HUES64 (cell line): Measurements from ENCODE around the gene CYB561D2.

Experiments
- H3K27ac ChIP-seq: 2 replicates; pipeline ENCODE4 v1.7.0; 2013; ENCODE audit warnings: low read depth, low read length, inconsistent platforms
- H3K27me3 ChIP-seq: 2 replicates; pipeline ENCODE4 v1.6.1; 2013; ENCODE audit warnings: mild to moderate bottlenecking, low read length; ENCODE audit not compliant: insufficient read depth
- H3K36me3 ChIP-seq: 2 replicates; pipeline ENCODE4 v1.6.1; 2013; ENCODE audit warnings: mild to moderate bottlenecking, low read length; ENCODE audit not compliant: insufficient read depth
- H3K4me1 ChIP-seq: 2 replicates; pipeline ENCODE4 v1.6.1; 2013; ENCODE audit warnings: mild to moderate bottlenecking, low read length, moderate library complexity; ENCODE audit not compliant: insufficient read depth
- H3K4me3 ChIP-seq: 2 replicates; pipeline ENCODE4 v1.5.1; 2013; ENCODE audit warnings: mild to moderate bottlenecking, low read length, moderate library complexity
- H3K9ac ChIP-seq: 2 replicates; pipeline ENCODE4 v1.6.1; 2013; ENCODE audit warnings: mild to moderate bottlenecking, low read depth, low read length
- H3K9me3 ChIP-seq: 2 replicates; pipeline ENCODE4 v1.6.1; 2013; ENCODE audit warnings: low read depth, low read length; ENCODE audit not compliant: insufficient read depth
- WGBS: fragments of 150-250, 120-280 bp; methylation state at CpG from one replicate; pipeline ENCODE4 v1.1.7; 2013; ENCODE audit warnings: missing lambda C conversion rate; 5-methylcytosine and 5-hydroxymethylcytosine counted together

Gene CYB561D2

DNA sequence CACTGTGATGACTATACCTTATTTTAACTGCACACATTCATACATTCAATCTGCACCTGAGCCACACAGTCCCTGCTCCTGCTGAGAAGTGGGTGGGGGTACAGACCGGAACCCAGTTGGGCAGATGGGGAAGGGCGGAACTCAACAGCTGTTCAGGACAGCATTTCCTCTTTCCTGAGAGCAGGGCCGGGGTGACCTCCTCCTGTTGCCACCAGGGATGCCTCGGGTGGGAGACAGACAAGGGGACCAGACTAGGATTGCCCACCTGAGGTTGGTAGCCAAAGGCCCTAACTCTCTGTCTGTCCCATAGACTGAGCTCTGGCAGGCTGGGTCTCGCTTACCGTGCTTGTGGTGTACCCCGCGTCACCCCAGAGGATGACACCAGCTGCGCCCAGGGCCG, 32.0 kb upstream of the CYB561D2 start:
- 96% methylated on average over 10 of the region's 10 CpGs for WGBS
- no peaks in the 10 kb centered on the region for H3K27me3 ChIP-seq
- H3K36me3 ChIP-seq = peaks cover 40% of the 10 kb centered on the region
- no peaks in the 10 kb centered on the region for H3K9me3 ChIP-seq
- no peak overlapping the region for H3K27ac ChIP-seq
- no peak overlapping the region for H3K9ac ChIP-seq
- H3K4me3 ChIP-seq = no peak overlapping the region
- peaks cover 18% of the 10 kb centered on the region for H3K4me1 ChIP-seq

DNA sequence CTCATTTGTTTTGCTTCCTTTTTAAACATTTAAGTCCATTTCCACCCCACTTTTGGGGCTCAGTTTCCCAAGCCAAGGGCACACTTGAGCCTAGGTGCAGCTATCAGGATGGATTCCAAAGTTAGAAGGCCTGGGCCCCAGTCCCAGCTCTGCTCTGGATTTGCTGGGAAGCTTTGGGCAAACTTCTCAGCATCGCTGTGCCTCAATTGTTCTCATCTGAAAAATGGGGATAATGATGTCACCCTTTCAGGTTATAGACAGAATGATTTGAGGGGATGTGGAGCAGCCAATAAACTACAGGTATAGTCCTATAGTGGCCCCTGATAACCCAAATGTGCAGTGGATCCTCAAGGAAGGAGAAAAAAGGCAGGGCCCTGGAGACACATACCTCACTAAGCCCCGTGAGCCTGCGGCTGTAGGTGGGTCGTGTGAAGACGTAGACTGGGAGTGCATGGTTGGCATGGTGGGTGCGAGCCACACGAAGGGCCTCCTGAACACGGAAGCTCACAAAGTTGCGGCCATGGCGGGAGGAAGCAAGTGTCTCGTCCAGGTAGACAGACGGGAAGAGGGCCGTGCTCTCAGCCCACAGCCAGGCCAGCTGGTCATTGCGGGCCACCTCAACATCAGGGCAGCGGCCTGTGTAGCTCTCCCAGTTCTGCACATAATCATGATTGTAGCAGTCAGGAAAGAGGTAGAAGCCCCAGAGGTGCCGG, 31.3 kb upstream of the CYB561D2 start:
- no peaks in the 10 kb centered on the region for H3K27me3 ChIP-seq
- peaks cover 40% of the 10 kb centered on the region for H3K36me3 ChIP-seq
- no peak overlapping the region for H3K4me3 ChIP-seq
- H3K9me3 ChIP-seq = no peaks in the 10 kb centered on the region
- no peak overlapping the region for H3K27ac ChIP-seq
- 94% methylated on average over 16 of the region's 16 CpGs for WGBS
- peaks cover 18% of the 10 kb centered on the region for H3K4me1 ChIP-seq
- no peak overlapping the region for H3K9ac ChIP-seq

DNA sequence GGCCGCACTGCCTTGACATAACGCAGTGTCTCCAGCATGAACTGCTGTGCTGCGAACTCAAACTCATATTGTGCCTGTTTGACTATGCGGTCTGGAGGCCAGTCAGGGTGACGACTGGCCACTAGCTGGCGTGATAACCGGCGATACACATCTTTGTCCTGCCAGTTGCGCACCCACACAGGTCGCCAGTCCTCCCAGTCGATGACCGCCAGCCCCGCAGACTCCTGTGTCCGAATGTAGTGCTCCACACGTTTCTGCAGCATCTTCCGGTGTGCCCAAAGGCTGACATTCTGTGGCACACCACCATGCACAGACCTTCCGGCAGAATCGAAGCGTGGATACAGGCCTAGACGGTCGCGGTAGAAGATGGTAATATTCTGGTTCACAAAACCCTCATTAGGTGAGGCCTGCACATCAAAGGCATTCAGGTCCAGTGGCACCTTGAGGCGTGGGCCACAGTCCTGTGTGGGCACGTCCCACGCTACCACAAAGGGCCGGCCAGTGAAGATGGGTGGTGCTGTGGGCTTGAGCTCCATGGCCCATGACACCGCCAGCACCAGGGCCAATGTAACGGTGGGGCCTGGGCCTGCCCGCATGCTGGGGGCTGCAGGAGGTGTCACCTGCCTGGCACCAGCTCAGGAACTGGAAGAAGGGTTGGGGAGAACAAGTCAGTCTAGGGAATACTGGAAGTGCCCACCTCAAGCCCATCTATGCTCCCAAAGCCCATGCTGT, 30.6 kb upstream of the CYB561D2 start:
- Histone ChIP-seq H3K9ac (peak overlapping the region; percentile 95), H3K27ac (no peak overlapping the region; the same call in 1 of the 2 replicates), H3K27me3 (no peaks in the 10 kb centered on the region), H3K9me3 (no peaks in the 10 kb centered on the region), H3K4me3 (peak overlapping the region; percentile 92), H3K36me3 (peaks cover 44% of the 10 kb centered on the region), H3K4me1 (peaks cover 18% of the 10 kb centered on the region)
- WGBS = 93% methylated on average over 29 of the region's 29 CpGs

DNA sequence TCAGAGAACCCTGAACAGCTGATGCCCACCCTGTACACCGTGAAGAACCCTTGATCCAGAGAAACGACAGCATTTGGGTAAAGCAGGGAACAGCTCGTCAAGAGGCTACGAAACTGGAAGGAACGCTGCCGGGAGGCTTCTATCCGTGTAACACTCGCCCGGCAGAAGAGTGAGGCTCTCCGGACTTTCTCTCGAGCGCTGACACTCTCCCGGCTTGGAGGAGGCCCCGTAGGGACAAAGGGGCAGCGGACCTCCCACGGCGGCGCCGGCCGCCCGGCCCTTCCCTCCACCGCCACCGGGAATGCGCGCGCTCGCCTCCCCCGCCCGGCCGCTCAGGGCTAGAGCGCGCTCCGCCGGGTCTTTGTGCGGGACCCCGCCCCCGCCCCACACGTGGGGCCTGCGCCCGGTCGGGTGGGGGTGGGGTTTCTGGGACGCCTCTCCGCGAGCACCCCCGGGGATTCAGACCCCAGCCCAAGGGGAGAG, 29.8 kb upstream of the CYB561D2 start:
- H3K9me3 ChIP-seq = no peaks in the 10 kb centered on the region
- H3K4me1 ChIP-seq = peaks cover 18% of the 10 kb centered on the region
- peaks cover 52% of the 10 kb centered on the region for H3K36me3 ChIP-seq
- H3K9ac ChIP-seq = peak overlapping the region; percentile 95
- H3K4me3 ChIP-seq = peak overlapping the region; percentile 92
- H3K27ac ChIP-seq = peak overlapping the region; percentile 99
- no peaks in the 10 kb centered on the region for H3K27me3 ChIP-seq
- under 1% methylated on average over 45 of the region's 45 CpGs for WGBS

DNA sequence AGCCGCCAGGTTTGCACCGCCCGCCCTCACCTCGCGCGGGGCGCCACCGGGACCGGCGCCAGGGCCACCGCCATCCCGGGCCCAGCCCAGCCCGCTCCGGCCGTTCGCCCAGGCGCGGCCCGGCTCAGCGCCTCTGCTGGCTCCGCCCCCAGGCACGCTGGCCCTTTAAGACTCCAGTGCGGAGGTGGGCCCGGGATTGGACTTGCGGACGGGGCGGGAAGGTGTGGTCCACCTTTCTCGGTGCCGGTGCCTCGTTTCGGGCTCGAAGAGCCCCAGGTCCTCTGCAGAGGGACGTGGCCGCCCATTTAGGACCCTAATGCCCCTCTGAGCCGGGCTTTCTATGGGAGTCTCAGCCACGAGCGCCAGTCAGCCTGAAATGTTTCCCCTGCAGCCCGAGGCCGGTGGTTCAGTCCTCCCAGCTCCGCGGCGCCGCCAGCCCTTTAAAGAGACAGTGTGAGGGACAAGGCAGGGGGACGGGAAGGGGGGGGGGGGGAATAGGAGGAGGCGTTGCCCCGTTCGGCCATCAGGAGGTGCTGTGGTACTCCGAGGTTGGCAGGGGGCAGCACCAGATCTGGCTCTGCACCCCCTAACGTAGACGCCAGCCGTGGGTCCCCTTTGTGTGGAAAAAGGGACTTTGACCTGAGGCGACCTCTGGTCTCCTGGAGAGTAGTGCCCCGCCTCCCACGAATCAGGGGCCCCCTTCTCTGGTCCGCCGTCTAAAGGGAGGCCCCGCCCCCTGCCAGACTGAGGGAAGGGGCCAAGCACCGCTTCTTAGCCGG, 29.1 kb upstream of the CYB561D2 start:
- peaks cover 52% of the 10 kb centered on the region for H3K36me3 ChIP-seq

DNA sequence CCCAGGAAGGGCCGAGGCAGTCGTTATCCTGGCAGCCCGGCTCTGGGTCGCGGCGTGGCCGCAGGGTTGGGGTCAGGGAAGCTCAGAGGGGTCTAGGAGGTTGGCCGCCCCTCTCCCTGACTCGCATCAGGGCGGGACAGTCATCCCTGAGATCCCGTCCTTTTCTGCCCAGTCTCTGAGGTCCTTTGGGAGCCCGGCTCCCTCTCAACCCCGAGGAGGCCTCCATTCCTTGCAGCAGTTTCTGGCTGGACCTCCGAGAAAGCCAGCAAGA, 28.6 kb upstream of the CYB561D2 start:
- Histone ChIP-seq H3K4me3 (peak overlapping the region; percentile 92), H3K27me3 (no peaks in the 10 kb centered on the region), H3K36me3 (peaks cover 47% of the 10 kb centered on the region), H3K4me1 (peaks cover 14% of the 10 kb centered on the region), H3K27ac (peak overlapping the region; percentile 64), H3K9ac (peak overlapping the region; percentile 77), H3K9me3 (no peaks in the 10 kb centered on the region)
- WGBS = 2% methylated on average over 14 of the region's 14 CpGs

More for the DNA sequence above, 29.1 kb upstream of the CYB561D2 start:
- Histone ChIP-seq H3K4me3 (peak overlapping the region; percentile 92), H3K27me3 (no peaks in the 10 kb centered on the region), H3K9me3 (no peaks in the 10 kb centered on the region), H3K9ac (peak overlapping the region; percentile 95), H3K4me1 (peaks cover 17% of the 10 kb centered on the region), H3K27ac (peak overlapping the region; percentile 99)
- under 1% methylated on average over 58 of the region's 59 CpGs for WGBS

DNA sequence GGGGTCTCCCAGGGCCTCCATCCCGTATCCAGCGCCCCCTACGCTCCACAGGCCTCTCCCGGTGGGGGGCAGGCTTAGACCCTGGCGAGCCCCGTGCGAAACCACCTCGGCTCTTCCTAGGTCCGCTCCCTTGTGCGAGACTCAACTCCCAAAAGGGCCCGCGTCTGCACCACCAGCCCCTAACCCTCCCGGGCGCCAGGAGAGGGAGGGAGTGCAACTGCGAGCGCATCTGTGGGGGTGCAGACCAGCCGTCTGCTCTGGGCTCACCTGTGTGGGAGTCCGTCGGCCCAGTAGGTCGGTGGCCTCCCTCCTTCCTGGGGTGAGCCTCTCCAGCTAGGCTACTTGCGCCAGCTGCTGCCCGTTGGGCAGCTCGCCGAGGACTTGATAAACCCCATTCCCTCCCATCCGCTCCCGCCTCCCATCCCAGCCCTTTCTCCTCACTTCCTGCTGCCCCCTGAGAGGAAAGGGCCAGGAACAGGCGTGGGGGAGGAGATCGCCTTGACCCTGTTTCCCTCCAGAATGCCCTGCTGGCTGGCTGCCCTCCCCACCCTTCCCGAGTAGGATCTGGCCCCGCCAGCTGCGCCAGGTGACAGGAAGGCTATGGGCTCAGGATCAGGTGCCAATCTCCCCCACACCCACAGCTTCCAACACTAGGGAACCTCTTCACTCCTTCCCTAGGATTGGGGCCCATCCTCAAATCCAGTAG, 28.1 kb upstream of the CYB561D2 start, which contains the start of gene HYAL2:
Gene HYAL2, minus strand, starts transcription at position 360 of the 706 bp plus-strand sequence. CDS start 2,256 bp downstream, outside the sequence.
- Histone ChIP-seq H3K9ac (peak within 1 kb of the TSS; percentile 95), H3K36me3 (peaks cover 43% of the 10 kb centered on the region), H3K27ac (peak within 1 kb of the TSS; percentile 99), H3K4me1 (peaks cover 14% of the 10 kb centered on the region), H3K4me3 (peak within 1 kb of the TSS; percentile 92), H3K27me3 (no peaks in the 10 kb centered on the region), H3K9me3 (no peaks in the 10 kb centered on the region)
- 8% methylated on average over 31 of the region's 31 CpGs for WGBS

DNA sequence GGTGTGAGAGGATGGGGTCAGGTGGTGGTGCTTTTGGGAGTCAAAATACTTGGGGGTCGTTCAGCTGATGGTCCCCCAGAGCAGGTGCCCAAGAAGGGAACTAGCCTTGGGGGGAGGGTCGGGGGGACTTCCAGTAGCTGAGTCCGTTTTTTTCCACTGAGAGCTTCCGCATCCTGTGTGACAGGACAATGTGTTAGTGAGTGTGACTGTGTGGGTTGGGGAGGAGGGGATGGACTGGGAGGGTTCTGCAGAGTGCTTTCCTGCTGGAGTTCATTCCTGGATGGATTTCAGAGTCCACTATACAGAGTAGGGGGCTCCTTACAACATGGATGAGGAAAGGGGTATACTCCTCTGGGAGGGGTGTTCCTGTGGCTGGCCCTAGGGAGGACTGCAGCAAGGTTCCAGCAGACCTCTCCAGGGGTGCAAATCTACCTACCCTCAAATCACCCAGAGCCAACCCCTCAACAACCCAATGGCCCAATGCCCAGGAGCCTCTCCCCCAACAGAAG, 27.5 kb upstream of the CYB561D2 start:
- H3K4me1 ChIP-seq = peaks cover 14% of the 10 kb centered on the region
- no peak overlapping the region for H3K9ac ChIP-seq
- no peaks in the 10 kb centered on the region for H3K9me3 ChIP-seq
- H3K27ac ChIP-seq = no peak overlapping the region
- no peaks in the 10 kb centered on the region for H3K27me3 ChIP-seq
- H3K4me3 ChIP-seq = peak overlapping the region; percentile 92; the same call in 1 of the 2 replicates
- H3K36me3 ChIP-seq = peaks cover 38% of the 10 kb centered on the region
- whole genome bisulfite sequencing = 69% methylated on average over 4 of the region's 4 CpGs

DNA sequence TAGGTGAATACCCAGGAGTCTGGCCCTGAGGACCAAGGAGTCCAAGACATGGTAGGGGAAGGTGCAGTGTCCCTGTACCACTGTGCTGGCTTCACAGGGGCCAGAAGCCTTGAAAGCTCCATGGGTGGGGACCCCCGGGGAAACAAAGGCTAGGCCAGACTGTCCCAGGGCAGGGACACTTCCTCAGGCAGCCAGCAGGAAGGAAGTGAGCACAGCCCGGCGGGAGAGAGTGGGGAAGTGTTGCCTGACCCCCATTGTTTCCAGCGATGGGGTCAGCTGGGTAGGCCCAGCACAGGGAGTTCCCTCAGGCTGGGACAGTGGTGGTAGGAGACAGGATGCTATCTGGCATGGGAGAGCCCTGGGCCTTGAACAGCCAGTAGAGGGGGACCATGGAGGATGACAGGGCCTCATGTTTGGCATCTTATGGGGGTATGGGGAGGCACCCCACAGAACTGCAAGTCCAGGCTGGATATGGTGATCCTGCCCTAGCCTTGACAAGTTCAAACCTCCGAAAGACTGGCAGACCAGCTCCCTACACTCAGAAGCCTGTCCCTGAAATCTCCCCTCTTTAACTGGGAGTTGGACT, 27.0 kb upstream of the CYB561D2 start:
- H3K36me3 ChIP-seq = peaks cover 32% of the 10 kb centered on the region
- WGBS = 88% methylated on average over 5 of the region's 5 CpGs
- no peak overlapping the region for H3K27ac ChIP-seq
- no peak overlapping the region for H3K4me3 ChIP-seq
- peaks cover 14% of the 10 kb centered on the region for H3K4me1 ChIP-seq
- H3K27me3 ChIP-seq = no peaks in the 10 kb centered on the region
- H3K9me3 ChIP-seq = no peaks in the 10 kb centered on the region
- no peak overlapping the region for H3K9ac ChIP-seq

DNA sequence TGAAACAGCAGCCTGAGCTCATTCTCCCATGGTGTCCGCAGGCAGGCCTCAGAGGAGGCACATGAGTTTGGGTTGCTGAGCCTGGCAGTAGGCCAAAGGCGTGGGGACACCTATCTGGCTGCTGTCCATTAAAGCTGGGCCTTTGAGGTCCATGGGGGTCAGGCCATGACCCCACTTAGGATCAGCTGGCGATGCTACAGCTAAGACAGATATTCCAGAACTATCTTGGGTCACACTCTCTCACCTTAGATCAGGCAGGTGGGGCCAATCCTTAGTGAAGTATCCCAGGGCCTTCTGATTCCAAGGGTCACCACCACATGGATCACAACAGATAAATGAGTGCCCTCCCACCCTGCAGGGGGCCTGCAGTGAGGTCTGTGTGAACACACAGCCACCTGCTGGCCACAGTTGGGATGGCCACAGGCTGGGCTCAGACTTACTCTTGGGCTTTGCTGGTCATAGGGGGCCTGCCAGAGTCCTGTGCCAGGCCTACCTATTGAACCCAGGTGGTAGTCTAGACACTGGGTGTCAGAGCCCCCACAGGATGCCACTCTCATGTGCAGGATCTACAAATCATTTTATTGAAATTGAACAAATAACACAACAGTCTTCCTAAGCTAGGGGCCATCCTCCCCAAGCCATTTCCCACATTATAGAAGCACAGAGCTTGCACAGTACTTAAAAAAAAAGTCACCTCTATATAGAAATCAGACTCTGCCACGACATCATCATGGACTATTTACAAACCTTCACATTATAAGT, 26.1 kb upstream of the CYB561D2 start:
- Histone ChIP-seq H3K4me1 (peaks cover 14% of the 10 kb centered on the region), H3K9me3 (no peaks in the 10 kb centered on the region), H3K4me3 (no peak overlapping the region), H3K27ac (no peak overlapping the region), H3K27me3 (no peaks in the 10 kb centered on the region), H3K36me3 (peaks cover 28% of the 10 kb centered on the region), H3K9ac (no peak overlapping the region)
- 72% methylated on average over 4 of the region's 4 CpGs for WGBS
